Muscle layer of duodenum (tissue), 2 donors: ENCODE measurements around the gene CACNB2.

Source experiments
- H3K27ac ChIP-seq: one replicate; pipeline ENCODE4 v1.7.0; 2013; ENCODE audit warnings: mild to moderate bottlenecking, low read length
- H3K27me3 ChIP-seq: one replicate; pipeline ENCODE4 v1.7.0; 2013; ENCODE audit warnings: low read depth, mild to moderate bottlenecking, control low read depth, low read length
- H3K36me3 ChIP-seq, 2 donors: one replicate each; pipeline ENCODE4 v1.7.0; 2013; ENCODE audit warnings: low read length in 2 of 2, control low read depth in 1 of 2, mild to moderate bottlenecking in 1 of 2; ENCODE audit not compliant: insufficient read depth in 2 of 2, control insufficient read depth in 1 of 2
- H3K4me1 ChIP-seq, 2 donors: one replicate each; pipeline ENCODE4 v1.7.0; 2013; ENCODE audit warnings: low read length in 2 of 2, mild to moderate bottlenecking in 2 of 2, control low read depth in 1 of 2, moderate library complexity in 1 of 2; ENCODE audit not compliant: insufficient read depth in 2 of 2, control insufficient read depth in 1 of 2
- H3K4me3 ChIP-seq, 2 donors: one replicate each; pipeline ENCODE4 v1.7.0; 2013; ENCODE audit warnings: low read length in 2 of 2, low read depth in 1 of 2, mild to moderate bottlenecking in 1 of 2
- H3K9me3 ChIP-seq, 2 donors: one replicate each; pipeline ENCODE4 v1.7.0; 2013; ENCODE audit warnings: low read length in 2 of 2, control low read depth in 1 of 2, mild to moderate bottlenecking in 1 of 2; ENCODE audit not compliant: control insufficient read depth in 1 of 2
- donor health status: healthy.

Gene CACNB2

GRCh38 chr10:18377898-18378297 lies 237.7 kb downstream of the CACNB2 start:
- no peak overlapping the region for H3K27ac ChIP-seq

DNA sequence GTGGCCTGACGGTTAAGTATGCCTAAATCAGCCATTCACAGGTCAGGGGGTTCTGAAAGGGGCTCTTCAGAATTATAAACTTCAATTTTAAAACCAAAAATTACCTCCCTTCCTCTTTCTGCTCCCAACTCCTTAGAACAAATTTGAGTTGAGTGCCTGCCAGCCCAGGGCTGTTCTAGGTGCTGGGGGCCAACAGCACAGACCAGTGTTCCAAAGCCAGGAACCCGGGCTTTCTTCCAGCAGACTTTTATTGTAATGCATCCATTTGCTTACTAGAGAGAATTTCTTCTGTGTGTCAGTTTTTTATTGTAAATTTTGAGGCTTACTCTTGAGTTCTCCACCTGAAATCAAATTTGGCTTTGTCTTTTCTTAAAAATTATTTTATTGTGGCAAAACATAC lies 238.5 kb downstream of the CACNB2 start:
- no peaks in the 10 kb centered on the region for H3K9me3 ChIP-seq

More at GRCh38 chr10:18377898-18378297, 237.7 kb downstream of the CACNB2 start:
- Histone ChIP-seq H3K36me3 (no peaks in the 10 kb centered on the region), H3K9me3 (no peaks in the 10 kb centered on the region), H3K27me3 (no peaks in the 10 kb centered on the region), H3K4me1 (no peaks in the 10 kb centered on the region), H3K4me3 (no peak overlapping the region)

DNA sequence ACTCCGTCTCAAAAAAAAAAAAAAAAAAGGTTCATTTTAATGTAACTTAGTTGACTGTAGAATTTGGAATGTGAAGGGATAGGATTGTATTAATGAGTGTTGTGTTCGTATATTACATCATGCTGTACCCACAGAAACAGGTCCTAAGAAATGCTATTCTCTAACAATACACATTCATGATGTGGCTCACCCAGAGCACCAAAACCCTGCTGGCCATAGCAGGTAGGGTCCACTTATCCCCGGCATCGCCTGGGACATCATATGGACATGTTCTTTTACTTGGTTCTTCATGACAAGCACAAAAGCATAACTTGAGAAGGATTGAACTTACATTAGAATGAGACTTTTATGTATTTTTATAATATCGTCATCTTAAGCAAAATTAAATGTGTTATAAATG lies 241.5 kb downstream of the CACNB2 start:
- Histone ChIP-seq H3K27me3 (no peaks in the 10 kb centered on the region), H3K36me3 (no peaks in the 10 kb centered on the region), H3K9me3 (no peaks in the 10 kb centered on the region), H3K4me1 (no peaks in the 10 kb centered on the region), H3K4me3 (no peak overlapping the region), H3K27ac (no peak overlapping the region)

More for the DNA sequence above, 238.5 kb downstream of the CACNB2 start:
- Histone ChIP-seq H3K27ac (no peak overlapping the region), H3K4me3 (no peak overlapping the region), H3K36me3 (no peaks in the 10 kb centered on the region), H3K27me3 (no peaks in the 10 kb centered on the region), H3K4me1 (no peaks in the 10 kb centered on the region)

- no peak overlapping the region for H3K27ac ChIP-seq
- no peaks in the 10 kb centered on the region for H3K9me3 ChIP-seq
- no peak overlapping the region for H3K4me3 ChIP-seq
- H3K27me3 ChIP-seq = no peaks in the 10 kb centered on the region
- no peaks in the 10 kb centered on the region for H3K36me3 ChIP-seq
- peaks cover 0 to 5% of the 10 kb centered on the region in 2 donors for H3K4me1 ChIP-seq
These were observed 257.7 kb downstream of the CACNB2 start for GRCh38 chr10:18397906-18398305.

DNA sequence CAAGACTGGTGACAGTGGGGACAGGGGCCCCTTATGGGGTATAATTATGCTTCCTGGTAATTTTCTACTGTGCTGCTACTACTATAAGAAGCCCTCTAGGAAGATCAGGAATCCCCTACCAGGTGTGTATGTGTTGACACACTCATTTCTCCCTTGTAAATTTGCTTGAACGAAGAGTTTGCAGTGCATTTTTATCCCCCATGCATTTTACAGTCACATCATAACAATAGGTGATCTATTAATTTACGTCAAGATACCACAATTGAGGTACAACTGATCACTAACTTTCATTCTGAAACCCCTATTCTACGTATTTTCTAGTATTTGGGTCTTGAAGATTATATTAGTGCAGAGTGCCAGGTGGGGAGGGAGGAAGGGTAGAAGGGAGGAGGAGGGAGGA lies 258.9 kb downstream of the CACNB2 start:
- no peak overlapping the region for H3K27ac ChIP-seq
- no peaks in the 10 kb centered on the region for H3K9me3 ChIP-seq
- H3K36me3 ChIP-seq = no peaks in the 10 kb centered on the region
- no peaks in the 10 kb centered on the region for H3K27me3 ChIP-seq
- H3K4me1 ChIP-seq = peaks cover 0 to 5% of the 10 kb centered on the region in 2 donors
- H3K4me3 ChIP-seq = no peak overlapping the region

DNA sequence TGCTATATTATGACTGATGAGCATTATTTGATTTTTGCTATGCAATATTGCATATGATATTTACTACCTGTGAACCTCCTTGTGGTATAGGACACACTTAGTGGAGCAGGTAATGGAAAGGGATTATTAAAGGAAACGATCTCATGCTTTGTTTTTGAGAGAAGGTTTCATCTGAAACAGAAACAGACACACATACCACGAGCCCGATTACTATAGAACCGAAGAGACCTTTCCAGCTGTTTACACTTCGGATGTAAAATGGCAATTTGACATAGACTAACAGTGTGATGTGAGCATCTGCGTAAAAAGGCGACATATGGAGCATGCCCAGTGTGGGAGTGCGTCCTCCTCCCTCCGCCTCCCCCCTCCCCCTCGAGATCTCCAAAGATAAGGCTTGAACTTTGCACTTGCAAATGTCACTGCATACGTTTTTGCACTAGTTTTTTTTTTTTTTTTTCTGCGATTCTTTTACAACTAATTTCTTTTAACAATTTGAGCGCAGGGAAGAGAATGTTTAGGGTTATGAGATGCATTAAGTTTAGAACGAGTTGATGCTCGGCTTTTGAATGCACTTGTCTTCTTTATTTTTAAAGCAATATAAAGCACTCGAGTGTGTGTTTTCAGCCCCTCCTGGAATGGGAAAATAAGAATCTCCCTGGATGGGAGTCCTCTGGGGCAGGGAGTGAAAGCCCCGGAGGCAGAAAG lies 260.1 kb downstream of the CACNB2 start:
- H3K36me3 ChIP-seq = no peaks in the 10 kb centered on the region
- peak overlapping the region; percentile 8 for H3K27ac ChIP-seq
- no peaks in the 10 kb centered on the region for H3K9me3 ChIP-seq
- peak overlapping the region; percentile 20 to 53 for H3K4me3 ChIP-seq
- H3K27me3 ChIP-seq = no peaks in the 10 kb centered on the region
- peaks cover 0 to 5% of the 10 kb centered on the region in 2 donors for H3K4me1 ChIP-seq

GRCh38 chr10:18400906-18401245 lies 260.7 kb downstream of the CACNB2 start:
- Histone ChIP-seq H3K4me1 (peaks cover 0 to 5% of the 10 kb centered on the region in 2 donors), H3K4me3 (peak overlapping the region; percentile 20 to 53), H3K27me3 (no peaks in the 10 kb centered on the region), H3K36me3 (no peaks in the 10 kb centered on the region), H3K27ac (peak overlapping the region; percentile 8), H3K9me3 (no peaks in the 10 kb centered on the region)

- H3K9me3 ChIP-seq = no peaks in the 10 kb centered on the region
- no peaks in the 10 kb centered on the region for H3K27me3 ChIP-seq
- H3K4me3 ChIP-seq = peak overlapping the region in 1 of 2 donors; percentile 53
- no peak overlapping the region for H3K27ac ChIP-seq
- H3K36me3 ChIP-seq = no peaks in the 10 kb centered on the region
- H3K4me1 ChIP-seq = peaks cover 0 to 5% of the 10 kb centered on the region in 2 donors
These were observed 261.4 kb downstream of the CACNB2 start for GRCh38 chr10:18401416-18402195.

DNA sequence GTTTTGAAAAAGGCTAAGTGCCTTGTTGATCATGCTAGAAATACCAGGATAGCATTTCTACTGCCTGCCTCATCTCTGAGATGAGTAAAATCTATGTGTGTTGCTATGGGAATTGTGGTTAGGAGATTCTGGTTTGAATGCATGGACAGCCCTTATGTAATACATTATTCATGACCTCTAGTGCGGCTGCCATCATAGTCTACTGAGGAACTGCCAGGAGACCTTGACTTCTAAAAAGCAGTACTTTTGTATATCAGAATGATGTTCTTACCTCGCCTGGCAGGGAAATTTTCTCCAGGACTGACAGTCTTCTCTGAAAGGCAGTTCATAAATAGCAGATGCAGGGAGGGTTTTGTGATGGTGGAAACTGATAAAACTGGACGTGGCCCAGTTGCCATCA lies 262.6 kb downstream of the CACNB2 start:
- Histone ChIP-seq H3K4me1 (peaks cover 0 to 5% of the 10 kb centered on the region in 2 donors), H3K9me3 (no peaks in the 10 kb centered on the region), H3K27me3 (no peaks in the 10 kb centered on the region), H3K4me3 (no peak overlapping the region), H3K27ac (no peak overlapping the region), H3K36me3 (no peaks in the 10 kb centered on the region)

DNA sequence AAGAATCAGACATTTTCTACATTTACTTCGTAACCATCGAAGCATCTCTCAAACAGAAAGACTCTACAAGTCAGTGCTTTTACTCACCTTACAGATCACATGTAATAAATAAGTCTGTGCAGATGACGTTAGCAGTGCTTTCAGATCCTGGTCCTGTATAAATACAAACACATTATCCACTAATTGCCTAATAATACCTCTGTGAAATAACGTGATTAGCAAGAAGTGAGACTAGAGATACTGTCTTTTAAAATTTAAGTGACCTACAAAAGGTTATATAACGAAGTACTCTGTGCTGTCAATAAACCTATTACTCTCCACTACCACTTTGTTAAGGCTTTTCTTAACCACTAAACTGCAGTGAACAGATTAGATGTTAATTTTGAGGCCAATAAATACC lies 264.3 kb downstream of the CACNB2 start:
- Histone ChIP-seq H3K27ac (no peak overlapping the region), H3K36me3 (no peaks in the 10 kb centered on the region), H3K4me3 (no peak overlapping the region), H3K27me3 (no peaks in the 10 kb centered on the region), H3K4me1 (peaks cover 0 to 5% of the 10 kb centered on the region in 2 donors), H3K9me3 (no peaks in the 10 kb centered on the region)

- Histone ChIP-seq H3K9me3 (no peaks in the 10 kb centered on the region), H3K36me3 (no peaks in the 10 kb centered on the region), H3K4me3 (no peak overlapping the region), H3K27ac (no peak overlapping the region), H3K4me1 (no peaks in the 10 kb centered on the region), H3K27me3 (no peaks in the 10 kb centered on the region)
These were observed 265.9 kb downstream of the CACNB2 start for GRCh38 chr10:18406136-18406535.
